ENCODE data around the gene ARHGEF5. TPM values are rescaled to one million over a fixed set of nuclear protein-coding genes. Genes with fewer than 3 reads are reported as not detected.

The ARHGEF5 gene
- total and polyA plus RNA-seq, 2 of the 4 experiments (the other 2 are of a cell fraction), result under 0.01 to 0.19 TPM

- H4K8ac ChIP-seq (ENCODE audit: low read depth in 2 of 2, low read length in 2 of 2), result no peak within 1 kb of the TSS
- ChIA-PET POLR2A (ENCODE audit: unreplicated experiment) (no interaction called here), CTCF (no interaction called here)
- BruUV-seq (replicated peaks), result no TSS peak
- H3K79me1 ChIP-seq (ENCODE audit: low read depth in 1 of 2, low read length in 2 of 2), result no peaks in the 10 kb centered on the region
- no peak within 1 kb of the TSS for H3K23ac ChIP-seq (ENCODE audit: low read depth, low read length)
- H3K27ac ChIP-seq (ENCODE audit: insufficient read depth, low read length), result no peak within 1 kb of the TSS
- no peak within 1 kb of the TSS for H2AK5ac ChIP-seq (ENCODE audit: low read depth, low read length)
- H3K9ac ChIP-seq (ENCODE audit: low read depth, low read length), result no peak within 1 kb of the TSS
- no peak within 1 kb of the TSS for H4K91ac ChIP-seq (ENCODE audit: insufficient read depth, low read depth, low read length)
- no peaks in the 10 kb centered on the region for H3K4me1 ChIP-seq (ENCODE audit: control insufficient read depth, insufficient read depth, low read length)
- no peak within 1 kb of the TSS for H2BK120ac ChIP-seq (ENCODE audit: low read depth, low read length)
- in situ Hi-C loops (cut with MboI; ENCODE audit: low sequenced_read_pairs), result no loop called here
- dilution Hi-C loops (cut with HindIII; ENCODE audit: low sequenced_read_pairs, unreplicated experiment), result no loop called here
- no peak for ATAC-seq (ENCODE audit: low read depth)
- H2AFZ ChIP-seq (replicated peaks; ENCODE audit: low read length, poor library complexity), result no peak within 1 kb of the TSS
- H4K20me1 ChIP-seq (ENCODE audit: insufficient read depth, low read length), result no peaks in the 10 kb centered on the region
- no peak within 1 kb of the TSS for H2BK5ac ChIP-seq (ENCODE audit: low read depth, low read length, poor library complexity, severe bottlenecking)
- H3K27me3 ChIP-seq (ENCODE audit: control insufficient read depth, insufficient read depth, low read length), result no peaks in the 10 kb centered on the region
- TF ChIP-seq POLR2A (IDR thresholded peaks at IDR 0.05; ENCODE audit: low read depth, low read length) (no peak), USF2 (IDR thresholded peaks at IDR 0.05; ENCODE audit: low read depth, low read length) (no peak), CEBPB (IDR thresholded peaks at IDR 0.05; ENCODE audit: low read depth, low read length) (no peak), MAZ (IDR thresholded peaks at IDR 0.05; ENCODE audit: borderline replicate concordance, low read depth, low read length) (no peak), ELK1 (IDR thresholded peaks at IDR 0.05; ENCODE audit: borderline replicate concordance, low read depth, low read length) (no peak), MXI1 (IDR thresholded peaks at IDR 0.05; ENCODE audit: borderline replicate concordance, low read depth, low read length) (no peak), BHLHE40 (IDR thresholded peaks at IDR 0.05; ENCODE audit: low read depth, low read length) (no peak), SMC3 (IDR thresholded peaks at IDR 0.05; ENCODE audit: low read depth, low read length) (no peak)
- H3K4ac ChIP-seq (ENCODE audit: low read depth, low read length), result no peak within 1 kb of the TSS
- H3K9me1 ChIP-seq (ENCODE audit: insufficient read depth, low read length), result no peaks in the 10 kb centered on the region
- no peaks in the 10 kb centered on the region for H3K36me3 ChIP-seq (ENCODE audit: control insufficient read depth, insufficient read depth, low read length)
- 100% methylated on average over 1 of the region's 39 CpGs; no CpG with 5 or more reads in 1 of the 2 experiments for WGBS, 2 experiments (ENCODE audit: extremely low coverage in 2 of 2, insufficient read length in 1 of 2)
- no peak within 1 kb of the TSS for H3K56ac ChIP-seq (ENCODE audit: extremely low read depth, insufficient read depth, low read length)
- H2AK9ac ChIP-seq (replicated peaks; ENCODE audit: low read depth, low read length, poor library complexity), result no peak within 1 kb of the TSS
- no peak within 1 kb of the TSS for H4K5ac ChIP-seq (ENCODE audit: low read depth, low read length)
- no peak within 1 kb of the TSS for H3K4me2 ChIP-seq (ENCODE audit: low read depth, low read length)
- H3K18ac ChIP-seq (ENCODE audit: low read depth, low read length), result no peak within 1 kb of the TSS
- H2BK20ac ChIP-seq (ENCODE audit: low read depth, low read length), result no peak within 1 kb of the TSS
- no peak for DNase-seq
- intact Hi-C loops (cut with micrococcal nuclease), result no loop called here
- H2BK15ac ChIP-seq (ENCODE audit: low read depth, low read length), result no peak within 1 kb of the TSS
- no peak within 1 kb of the TSS for H3K14ac ChIP-seq (replicated peaks; ENCODE audit: low read depth, low read length)
- peaks cover 21% of the 10 kb centered on the region; the same call in 1 of the 2 replicates for H3K9me3 ChIP-seq (ENCODE audit: control insufficient read depth, insufficient read depth, low read length)
- H3K4me3 ChIP-seq (ENCODE audit: insufficient read depth, low read depth, low read length), result no peak within 1 kb of the TSS
Observed at GRCh38 chr7:144403649-144404061, 48.5 kb downstream of the ARHGEF5 start, which contains the start of gene NOBOX. NOBOX (minus strand) TSS chr7:144403693.

All from IMR-90 (cell line).